D341Med (cell line): ENCODE results near the gene SCN5A.
A peak's percentile ranks its signal among the peaks of the same experiment; 100 is the strongest.

Source experiments
- DNase-seq: peaks from one replicate; pipeline ENCODE4 v3.0.0; 2012; ENCODE audit warnings: low spot score

Gene SCN5A

GRCh38 chr3:38649500-38650247, at the start of gene SCN5A:
TSS of gene SCN5A (minus strand) at chr3:38649687. CDS start at chr3:38633307, 16,380 bp downstream.
- DNase-seq = peak; percentile 96

GRCh38 chr3:38698760-38699159, 49.3 kb upstream of the SCN5A start:
- DNase-seq = no peak

DNA sequence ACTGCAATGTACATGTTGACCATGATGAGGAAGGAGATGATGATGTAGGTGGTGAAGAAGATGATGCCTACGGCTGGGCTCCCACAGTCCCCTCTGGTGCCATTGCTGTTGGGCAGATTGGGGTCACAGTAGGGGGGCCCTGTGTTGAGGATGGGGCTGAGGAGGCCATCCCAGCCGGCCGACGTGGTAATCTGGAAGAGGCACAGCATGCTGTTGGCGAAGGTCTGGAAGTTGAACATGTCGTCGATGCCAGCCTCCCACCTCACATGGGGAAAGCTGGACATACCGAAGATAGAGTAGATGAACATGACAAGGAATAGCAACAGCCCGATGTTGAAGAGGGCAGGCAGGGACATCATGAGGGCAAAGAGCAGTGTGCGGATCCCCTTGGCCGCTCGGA, 48.6 kb upstream of the SCN5A start:
- no peak for DNase-seq

DNA sequence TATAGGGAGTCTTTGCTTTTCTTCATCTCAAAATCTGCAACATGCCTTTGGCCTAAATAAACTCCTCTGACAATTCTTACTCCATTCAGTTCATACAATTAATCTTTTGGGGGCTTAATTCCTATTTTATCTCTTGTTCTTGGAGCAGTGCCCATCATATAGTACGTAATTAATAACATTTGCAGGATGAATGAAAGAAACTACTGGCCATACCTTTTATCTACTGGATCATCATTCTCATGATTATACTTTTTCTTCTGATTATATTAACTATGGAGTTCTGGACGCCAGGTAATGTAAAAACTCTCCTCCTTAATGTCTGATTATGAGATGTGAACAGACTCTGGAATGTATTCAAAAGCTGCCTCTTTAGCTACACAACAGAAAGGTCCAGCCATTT, 46.5 kb upstream of the SCN5A start:
- DNase-seq = no peak

GRCh38 chr3:38690185-38690584, 40.7 kb upstream of the SCN5A start:
- no peak for DNase-seq

- no peak for DNase-seq
These were observed 40.3 kb upstream of the SCN5A start for GRCh38 chr3:38689774-38690173.

DNA sequence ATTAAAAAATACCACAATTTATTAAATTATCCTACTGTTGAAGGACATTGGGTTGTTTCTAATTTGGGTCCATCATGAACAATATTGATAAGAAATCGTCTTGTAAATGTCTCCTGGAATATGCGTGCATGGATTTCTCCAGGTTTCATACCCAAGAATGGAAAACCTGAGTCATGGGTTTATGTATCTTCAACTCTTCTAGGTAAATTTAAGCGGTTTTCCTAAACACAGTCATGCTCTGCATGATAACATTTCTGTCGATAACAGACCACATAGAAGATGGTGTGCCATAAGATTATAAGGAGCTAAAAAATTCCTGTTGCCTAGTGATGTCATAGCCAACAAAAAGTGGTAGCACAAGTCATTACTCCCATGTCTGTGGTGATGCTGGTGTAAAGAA, 39.9 kb upstream of the SCN5A start:
- no peak for DNase-seq

DNA sequence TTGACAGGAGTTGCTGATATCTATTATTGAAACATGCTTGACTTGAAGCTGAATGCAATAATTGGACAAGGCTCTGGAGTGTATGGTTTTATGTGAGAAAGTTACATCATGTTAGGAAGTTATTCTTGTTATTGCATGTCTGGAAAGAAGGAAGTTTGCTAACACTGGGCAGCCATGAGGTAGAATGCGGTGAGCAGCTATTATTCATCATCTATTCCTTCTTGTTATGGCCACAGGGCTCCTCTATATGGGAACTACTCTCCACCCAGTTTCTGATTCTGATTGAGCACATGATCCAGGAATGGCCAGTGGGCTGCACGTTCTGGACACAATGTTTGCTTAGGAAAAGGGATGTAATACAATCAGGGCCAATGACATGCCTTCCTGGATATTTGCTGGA, 37.8 kb upstream of the SCN5A start:
- no peak for DNase-seq

GRCh38 chr3:38684546-38684945, 35.1 kb upstream of the SCN5A start:
- no peak for DNase-seq

DNA sequence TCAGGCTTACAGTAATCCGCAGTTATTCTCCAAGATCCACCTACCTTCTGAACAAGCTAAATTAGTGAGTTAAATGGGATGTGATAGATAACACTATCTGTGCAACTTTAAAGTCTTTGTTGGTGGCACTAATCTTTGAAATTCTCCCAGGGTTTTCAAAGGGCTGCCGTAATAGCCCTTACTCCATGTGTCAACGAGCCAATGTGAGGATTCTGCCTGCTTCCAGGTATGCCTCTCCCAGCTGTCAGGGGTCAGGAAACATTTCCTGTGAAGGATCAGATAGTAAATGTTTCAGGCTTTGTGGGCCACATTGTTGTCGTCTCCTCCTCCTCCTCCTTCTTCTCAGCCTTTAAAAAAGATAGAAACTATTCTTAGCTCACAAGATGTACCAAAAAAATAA, 20.2 kb upstream of the SCN5A start:
- DNase-seq = no peak

GRCh38 chr3:38662544-38662943, 13.1 kb upstream of the SCN5A start:
- DNase-seq = peak; percentile 63

DNA sequence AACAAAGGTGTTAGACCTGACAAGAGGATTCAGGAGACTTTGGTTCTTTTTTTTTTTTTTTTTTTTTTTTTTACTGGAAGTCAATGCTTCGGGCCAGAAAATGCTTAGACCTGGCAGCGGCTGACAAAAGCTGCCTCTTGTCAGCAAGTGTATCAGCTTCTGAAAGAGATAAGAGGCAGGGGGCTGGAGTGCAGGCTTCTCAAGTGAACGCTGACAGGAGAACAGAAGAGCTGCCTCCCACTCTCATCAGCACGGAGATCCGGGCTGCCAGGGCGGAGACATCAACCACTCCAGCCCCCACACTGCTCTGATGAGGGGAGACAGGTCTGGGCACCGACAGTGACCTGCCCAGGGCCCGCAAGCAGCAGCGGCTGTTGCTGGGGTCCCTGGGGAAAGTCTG, 9.4 kb upstream of the SCN5A start:
- no peak for DNase-seq

GRCh38 chr3:38657369-38657768, 7.9 kb upstream of the SCN5A start:
- DNase-seq = no peak

DNA sequence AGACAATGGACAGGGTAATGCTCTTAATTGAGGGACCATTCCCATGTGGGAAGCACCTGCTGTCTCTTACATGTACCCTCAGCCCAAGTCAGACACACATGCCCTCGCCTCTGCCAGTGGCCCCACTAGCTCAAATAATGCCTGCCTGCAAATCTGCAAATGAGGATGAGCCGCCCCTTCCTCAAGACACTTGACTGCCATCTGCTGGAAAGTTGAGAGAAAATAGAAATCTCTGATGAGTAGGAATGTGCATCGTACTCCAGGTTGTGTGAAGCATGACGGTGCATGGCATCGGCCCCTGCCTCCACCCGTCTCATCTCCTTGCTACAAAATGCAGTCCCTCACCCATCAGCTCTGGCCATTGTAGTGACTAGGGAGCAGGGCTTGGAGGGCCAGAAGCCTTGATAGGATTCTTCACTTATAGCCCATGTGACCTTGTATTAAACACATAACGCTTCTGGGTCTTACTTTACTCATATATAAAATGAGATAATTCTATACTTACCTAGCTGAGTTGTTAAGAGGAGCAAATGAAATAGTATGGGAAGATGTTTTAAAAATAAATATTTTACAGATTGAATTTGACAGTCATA, 6.3 kb upstream of the SCN5A start:
- peak; percentile 70 for DNase-seq

DNA sequence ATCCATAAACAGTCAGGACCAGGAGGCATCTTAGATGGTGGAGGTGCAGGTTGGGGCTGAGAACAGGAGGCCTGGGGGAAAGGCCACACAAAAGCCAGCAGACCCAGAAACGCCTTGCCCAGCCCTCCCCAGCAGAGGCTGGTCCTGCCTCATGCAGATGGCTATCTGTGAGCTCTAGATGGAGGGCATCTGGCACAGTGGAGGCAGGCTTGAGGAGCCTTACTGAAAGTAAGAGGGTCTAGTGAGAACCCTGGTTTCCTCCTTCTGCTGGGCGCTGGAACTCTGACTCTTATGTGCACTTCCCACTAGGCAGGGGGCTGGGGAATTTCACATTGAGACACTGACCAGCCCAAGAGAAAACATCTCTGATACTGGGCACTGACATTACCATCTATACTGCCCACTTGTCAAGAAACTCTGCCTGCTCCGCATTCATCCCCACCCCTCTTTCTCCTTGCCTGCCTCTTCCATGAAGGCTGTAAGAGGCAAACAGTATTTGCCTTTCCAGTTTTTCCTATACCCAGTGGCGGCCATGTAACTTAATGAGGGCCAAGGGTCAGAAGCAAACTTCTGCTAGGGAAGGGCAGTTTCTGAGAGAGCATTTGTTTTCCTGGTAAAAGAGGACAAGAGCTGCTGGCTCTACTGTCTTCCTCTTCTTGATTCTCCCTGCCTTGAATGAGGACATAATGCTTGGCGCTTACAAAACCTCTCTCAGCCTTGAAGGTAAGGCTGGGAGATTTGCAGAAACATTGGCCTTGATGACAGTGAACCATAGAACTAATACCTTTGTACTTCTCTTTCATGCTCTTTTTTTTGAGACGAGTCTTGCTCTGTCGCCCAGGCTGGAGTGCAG, 4.4 kb upstream of the SCN5A start:
- DNase-seq = peak; percentile 2

DNA sequence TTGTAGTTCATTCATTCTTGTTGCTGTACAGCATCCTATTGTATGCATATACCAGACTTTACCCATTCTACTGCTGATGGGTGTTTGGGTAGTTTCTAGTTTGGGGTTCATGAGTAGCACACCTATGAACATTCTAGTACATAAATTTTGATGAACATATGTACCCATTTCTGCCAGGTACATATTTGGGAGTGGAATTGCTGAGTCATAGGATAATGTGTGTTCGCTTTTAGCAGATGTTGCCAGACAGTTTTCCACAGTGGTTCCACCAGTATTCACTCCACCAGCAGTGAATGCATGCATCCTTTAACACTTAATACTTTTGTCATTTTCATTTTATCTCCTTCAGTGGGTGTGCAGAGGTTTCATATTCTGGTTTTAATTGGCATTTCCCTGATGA, 3.4 kb upstream of the SCN5A start:
- DNase-seq = no peak

- DNase-seq = peak; percentile 86
These were observed 1.8 kb upstream of the SCN5A start for GRCh38 chr3:38651153-38651789.

DNA sequence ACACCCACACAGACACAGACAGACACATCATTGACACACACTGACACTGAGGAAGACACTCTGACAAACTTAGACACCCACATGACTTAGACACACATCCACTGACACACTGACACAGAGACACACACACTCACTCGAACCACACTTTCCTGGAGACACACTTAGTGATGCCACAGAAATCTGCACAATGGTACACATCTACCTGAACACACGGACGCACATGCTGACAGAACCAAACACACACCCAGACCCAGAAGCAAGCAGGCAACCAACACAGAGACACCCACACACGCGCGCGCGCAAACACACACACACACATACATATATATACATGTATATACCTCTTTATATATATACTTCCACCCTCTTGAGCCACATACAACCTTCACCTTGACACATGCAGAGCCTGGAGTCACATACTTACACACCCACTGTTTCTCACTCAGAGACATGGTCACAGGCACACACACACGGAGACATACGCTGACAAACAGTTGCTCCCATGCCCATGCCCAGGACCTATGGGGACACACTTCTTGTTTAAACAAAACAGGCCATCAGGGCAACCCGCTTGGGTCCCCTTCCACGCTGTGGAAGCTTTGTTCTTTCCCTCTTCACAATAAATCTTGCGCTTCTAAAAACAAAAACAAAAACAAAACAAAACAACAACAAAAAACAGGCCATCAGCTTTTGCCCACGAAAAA, 913 bp upstream of the SCN5A start:
- DNase-seq = peak; percentile 8

- no peak for DNase-seq
These were observed 608 bp downstream of the SCN5A start for GRCh38 chr3:38648659-38649499.

DNA sequence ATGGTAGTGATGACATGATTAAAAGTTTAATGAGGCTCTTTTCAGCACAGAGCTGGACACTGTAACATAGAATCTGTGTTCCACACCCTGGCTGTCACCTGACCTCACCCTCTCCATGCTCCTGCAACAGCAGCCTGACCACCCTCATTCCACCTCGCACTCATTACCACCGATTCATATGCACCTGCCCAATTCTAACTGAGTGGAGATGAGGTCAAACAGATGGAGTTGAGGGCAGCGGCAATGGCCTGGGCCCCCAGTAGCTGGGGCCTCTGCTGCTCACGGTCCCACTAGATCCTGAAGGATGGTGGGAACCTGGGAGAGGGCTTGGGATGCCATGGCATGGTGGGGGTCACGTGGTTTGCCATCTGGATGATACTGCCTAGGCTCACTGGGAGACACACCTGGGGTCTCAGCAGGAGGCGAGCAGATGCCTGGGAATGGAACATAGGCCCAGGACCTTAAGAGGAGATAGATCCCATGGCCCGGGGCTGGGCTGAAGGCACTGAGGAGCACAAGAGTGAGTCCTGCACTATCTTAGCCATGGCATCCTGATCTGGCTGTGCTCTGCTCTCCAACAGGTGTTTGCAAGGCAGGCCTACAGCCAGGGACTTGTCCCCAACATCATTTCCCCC, 1.3 kb downstream of the SCN5A start:
- peak; percentile 30 for DNase-seq
